Liver (tissue), 3 donors: ENCODE measurements around the gene SLC15A2.

Source experiments
- RAD21 ChIP-seq, 2 donors: IDR thresholded peaks; 2 replicates each; pipeline ENCODE4 v1.6.1; 2016; ENCODE audit warnings: antibody characterized with exemption in 2 of 2, mild to moderate bottlenecking in 2 of 2
- RXRA ChIP-seq, 2 donors: IDR thresholded peaks; 2 replicates each; pipeline ENCODE4 v1.6.1; 2017 to 2018; ENCODE audit warnings: antibody characterized with exemption in 2 of 2, mild to moderate bottlenecking in 1 of 2
- TF ChIP-seq, protein P1 (sequence below): fragments of 150-350 bp; IDR thresholded peaks from 2 replicates; pipeline ENCODE4 v1.5.1; 2017; ENCODE audit warnings: improper control_type of control experiment, low read depth, low read length; ENCODE audit not compliant: missing input control
- donor health status: healthy.
- donor health status: healthy.

DNA sequence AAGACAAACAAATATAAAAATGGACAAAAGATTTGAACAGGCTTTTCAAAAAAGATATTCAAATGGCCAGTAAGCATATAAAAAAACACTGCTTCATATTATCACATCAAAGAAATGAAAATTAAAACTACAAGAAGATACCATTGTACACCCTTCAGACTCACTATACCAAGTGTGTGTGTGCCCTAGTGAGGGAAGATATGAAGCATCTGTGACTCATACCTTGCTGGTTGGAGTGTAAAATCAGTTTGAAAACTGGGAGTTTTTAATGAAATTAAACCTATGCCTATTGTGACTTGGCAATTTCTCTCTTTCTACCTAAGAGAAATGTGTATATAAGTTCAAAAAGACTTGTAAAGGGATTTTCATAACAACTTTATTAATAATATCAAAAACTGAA, 23.5 kb upstream of the SLC15A2 start:
- TF ChIP-seq, protein P1, sequence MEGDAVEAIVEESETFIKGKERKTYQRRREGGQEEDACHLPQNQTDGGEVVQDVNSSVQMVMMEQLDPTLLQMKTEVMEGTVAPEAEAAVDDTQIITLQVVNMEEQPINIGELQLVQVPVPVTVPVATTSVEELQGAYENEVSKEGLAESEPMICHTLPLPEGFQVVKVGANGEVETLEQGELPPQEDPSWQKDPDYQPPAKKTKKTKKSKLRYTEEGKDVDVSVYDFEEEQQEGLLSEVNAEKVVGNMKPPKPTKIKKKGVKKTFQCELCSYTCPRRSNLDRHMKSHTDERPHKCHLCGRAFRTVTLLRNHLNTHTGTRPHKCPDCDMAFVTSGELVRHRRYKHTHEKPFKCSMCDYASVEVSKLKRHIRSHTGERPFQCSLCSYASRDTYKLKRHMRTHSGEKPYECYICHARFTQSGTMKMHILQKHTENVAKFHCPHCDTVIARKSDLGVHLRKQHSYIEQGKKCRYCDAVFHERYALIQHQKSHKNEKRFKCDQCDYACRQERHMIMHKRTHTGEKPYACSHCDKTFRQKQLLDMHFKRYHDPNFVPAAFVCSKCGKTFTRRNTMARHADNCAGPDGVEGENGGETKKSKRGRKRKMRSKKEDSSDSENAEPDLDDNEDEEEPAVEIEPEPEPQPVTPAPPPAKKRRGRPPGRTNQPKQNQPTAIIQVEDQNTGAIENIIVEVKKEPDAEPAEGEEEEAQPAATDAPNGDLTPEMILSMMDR, result no peak
- TF ChIP-seq RAD21 (IDR thresholded peaks at IDR 0.05) (no peak), RXRA (IDR thresholded peaks at IDR 0.05) (no peak)
